ENCODE measurements around the gene CHFR.
A peak's percentile ranks its signal among the peaks of the same experiment; 100 is the strongest.
"Not testable (repeated sequence)": the region's sequence is repeated elsewhere in the genome, so short reads cannot be mapped to it uniquely, and the experiment has no call there.

Gene CHFR

GRCh38 chr12:132838410-132839080, 48.9 kb downstream of the CHFR start:
- DNase-seq = no peak

GRCh38 chr12:132837693-132838409, 49.6 kb downstream of the CHFR start:
- no peak for DNase-seq

DNA sequence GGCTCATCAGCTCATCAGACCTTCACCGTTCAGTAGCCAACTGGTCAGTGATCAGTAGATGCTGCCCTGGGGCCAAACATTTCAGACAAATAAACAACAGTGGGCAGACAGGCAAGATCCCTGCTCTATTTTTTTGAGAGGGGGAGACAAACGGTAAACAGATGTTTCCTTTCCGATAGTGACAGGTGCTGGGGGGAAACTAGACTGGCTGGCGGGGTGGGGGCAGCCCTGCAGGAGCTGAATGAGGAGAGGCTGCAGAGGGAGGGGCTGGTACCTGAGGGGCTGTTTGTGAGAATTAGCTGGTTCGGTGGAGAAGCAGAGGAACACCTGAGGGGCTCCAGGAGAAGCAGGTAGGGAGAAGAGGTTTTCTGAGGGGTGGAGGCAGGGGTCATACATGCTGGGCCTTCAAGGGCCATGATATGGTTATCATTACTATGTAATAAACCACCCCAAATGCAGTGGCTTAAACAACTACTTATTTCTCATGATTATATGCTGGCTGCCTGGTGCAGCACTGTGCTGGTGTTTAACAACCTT, 50.5 kb downstream of the CHFR start:
- DNase-seq = no peak

DNA sequence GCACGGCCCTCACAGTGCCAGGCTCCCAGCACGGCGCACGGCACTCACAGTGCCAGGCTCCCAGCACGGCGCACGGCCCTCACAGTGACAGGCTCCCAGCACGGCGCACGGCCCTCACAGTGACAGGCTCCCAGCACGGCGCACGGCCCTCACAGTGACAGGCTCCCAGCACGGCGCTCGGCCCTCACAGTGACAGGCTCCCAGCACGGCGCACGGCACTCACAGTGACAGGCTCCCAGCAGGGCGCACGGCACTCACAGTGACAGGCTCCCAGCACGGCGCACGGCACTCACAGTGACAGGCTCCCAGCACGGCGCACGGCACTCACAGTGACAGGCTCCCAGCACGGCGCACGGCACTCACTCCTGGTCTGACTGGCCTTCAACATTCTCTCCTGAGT, 51.2 kb downstream of the CHFR start:
- DNase-seq = not testable (repeated sequence)

DNA sequence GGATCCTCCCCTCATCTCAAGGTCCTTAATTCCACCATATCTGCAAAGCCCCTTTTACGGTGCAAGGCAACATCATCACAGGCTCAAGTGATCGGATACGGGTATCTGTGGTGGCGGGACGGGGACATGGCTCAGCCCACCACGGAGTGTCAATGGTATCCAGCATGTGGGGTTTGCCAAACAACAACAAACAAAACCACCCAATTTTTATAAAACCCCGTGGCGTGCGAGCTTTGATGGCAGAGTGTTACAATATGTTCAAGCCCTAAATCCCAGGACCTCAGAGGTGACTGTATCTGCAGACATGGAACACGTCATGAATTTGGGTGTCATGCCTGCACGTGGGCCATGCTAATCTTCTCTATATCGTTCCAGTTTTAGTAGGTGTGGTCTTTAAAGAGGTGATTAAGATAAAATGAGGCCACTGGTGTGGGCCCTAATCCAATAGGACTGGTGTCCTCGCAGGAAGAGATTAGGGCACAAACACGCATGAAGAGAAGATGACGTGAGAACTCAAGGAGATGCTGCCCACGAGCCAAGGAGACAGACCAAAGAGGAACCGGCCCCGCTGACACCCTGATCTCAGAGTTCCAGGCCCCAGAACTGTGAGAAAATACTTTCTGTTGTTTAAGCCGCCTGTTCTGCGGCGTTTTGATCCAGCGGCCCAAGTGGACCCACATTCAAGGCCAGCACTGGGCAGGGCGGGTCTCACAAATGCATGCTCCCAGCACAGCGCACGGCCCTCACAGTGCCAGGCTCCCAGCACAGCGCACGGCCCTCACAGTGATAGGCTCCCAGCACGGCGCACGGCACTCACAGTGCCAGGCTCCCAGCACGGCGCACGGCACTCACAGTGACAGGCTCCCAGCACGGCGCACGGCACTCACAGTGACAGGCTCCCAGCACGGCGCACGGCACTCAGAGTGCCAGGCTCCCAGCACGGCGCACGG, 52.1 kb downstream of the CHFR start:
- no peak for DNase-seq

GRCh38 chr12:132834181-132834711, 53.2 kb downstream of the CHFR start:
- DNase-seq = no peak

DNA sequence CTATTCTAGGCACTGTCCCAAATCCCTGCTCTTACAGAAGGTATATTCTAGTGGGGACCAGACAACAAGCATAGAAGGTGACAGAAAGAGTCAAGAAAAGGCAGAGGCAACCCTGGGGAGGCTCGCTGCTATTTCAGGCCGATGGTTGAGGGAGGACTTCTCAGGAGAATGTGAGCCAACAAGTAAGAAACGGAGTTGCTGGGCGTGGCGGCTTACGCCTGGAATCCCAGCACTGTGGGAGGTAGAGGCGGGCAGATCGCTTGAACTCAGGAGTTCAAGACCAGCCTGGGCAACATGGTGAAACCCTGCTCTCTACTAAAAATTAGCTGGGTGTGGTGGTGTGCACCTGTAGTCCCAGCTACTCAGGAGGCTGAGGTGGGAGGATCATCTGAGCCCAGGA, 54.1 kb downstream of the CHFR start:
- DNase-seq = no peak

DNA sequence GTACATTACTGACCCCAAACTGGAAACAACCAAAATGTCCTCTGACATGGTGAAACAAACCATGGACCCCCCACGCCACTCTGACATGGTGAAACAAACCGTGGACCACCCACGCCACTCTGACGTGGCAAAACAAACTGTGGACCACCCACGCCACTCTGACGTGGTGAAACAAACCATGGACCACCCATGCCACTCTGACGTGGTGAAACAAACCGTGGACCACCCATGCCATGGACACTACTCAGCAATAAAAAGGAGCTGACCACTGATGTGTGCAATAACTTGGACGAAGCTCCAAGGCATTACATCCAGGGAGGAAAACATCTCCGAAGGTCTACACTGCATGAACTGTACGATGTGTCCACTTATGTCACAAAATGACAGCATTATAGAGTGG, 55.6 kb downstream of the CHFR start:
- DNase-seq = no peak

- peak; percentile 94 for DNase-seq
These were observed 58.5 kb downstream of the CHFR start, which contains the start of gene GOLGA3 for GRCh38 chr12:132828706-132829534. Gene GOLGA3, minus strand, starts transcription at chr12:132828869. Its CDS starts 6,741 bp downstream, at chr12:132822128.

DNA sequence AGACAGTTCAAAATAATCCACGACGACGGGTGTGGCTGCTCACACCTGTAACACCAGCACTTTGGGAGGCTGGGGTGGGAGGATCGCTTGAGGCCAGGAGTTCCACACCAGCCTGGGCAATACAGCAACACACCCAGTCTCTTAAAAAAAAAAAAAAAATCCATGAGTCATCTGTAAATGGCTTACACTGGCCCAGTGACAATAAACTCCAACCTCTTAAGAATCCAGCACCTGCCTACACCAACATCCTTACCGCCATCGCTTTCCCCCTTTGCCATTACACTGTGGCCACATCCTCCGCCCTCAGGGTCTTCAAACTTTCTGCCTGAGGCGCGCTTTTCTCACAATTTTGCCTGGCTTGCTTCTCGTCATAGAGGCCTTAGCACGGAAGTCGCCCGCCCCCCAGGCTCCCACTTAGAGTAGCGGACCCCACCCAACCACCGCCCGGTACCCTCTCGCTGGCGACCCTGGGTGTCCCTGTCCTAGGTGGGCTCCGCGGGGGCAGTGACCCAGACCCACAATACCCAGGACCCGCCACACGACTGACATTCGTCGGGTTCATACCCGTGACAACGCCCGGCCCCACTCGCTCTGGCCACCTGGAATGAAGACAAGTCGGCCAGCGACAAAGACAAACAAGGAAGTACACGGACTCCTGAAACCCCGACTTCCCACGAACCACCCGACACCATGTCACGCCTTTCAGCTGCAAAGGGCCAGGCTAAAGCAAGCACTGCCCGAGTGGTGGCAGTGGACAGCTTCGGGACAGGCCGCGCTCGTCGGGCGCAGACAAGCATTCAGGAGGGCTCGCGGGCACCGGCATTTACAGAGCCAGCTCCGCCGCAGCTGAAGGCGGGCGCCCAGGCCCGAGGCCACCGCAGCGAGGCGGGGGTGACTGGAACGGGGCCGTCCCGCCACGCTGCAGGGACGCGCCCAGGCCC, 59.4 kb downstream of the CHFR start:
- DNase-seq = no peak

DNA sequence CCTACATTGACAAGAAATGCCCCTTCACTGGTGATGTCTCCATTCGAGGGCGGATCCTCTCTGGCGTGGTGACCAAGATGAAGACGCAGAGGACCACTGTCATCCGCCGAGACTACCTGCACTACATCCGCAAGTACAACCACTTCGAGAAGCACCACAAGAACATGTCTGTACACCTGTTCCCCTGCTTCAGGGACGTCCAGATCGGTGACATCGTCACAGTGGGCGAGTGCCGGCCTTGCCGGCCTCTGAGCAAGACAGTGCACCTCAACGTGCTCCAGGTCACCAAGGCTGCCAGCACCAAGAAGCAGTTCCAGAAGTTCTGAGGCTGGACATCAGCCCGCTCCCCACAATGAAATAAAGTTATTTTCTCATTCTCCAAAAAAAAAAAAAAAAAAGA, 61.5 kb downstream of the CHFR start:
- no peak for DNase-seq

- DNase-seq = no peak
These were observed 62.3 kb downstream of the CHFR start for GRCh38 chr12:132825089-132825488.

DNA sequence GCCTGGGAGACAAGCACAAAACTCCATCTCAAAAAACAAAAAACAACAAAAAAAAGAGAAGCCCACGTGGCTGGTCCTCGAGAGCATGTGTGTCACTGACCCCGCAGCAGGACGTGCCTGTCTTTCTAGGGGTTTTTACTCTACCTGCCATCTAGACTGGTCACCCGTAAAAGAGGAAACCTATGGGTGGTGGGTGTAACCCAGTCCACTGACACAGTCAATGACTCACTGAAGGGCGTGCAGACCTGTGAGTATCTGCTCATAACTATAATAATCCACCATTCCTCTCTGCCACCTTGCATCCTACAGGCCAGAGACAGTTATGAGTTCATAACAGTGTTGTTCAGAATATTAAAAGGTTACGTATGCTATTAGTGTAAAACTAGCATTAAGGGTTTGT, 63.4 kb downstream of the CHFR start:
- no peak for DNase-seq

- no peak for DNase-seq
These were observed 68.8 kb downstream of the CHFR start for GRCh38 chr12:132818562-132818961.

GRCh38 chr12:132814232-132814631, 73.2 kb downstream of the CHFR start:
- no peak for DNase-seq

DNA sequence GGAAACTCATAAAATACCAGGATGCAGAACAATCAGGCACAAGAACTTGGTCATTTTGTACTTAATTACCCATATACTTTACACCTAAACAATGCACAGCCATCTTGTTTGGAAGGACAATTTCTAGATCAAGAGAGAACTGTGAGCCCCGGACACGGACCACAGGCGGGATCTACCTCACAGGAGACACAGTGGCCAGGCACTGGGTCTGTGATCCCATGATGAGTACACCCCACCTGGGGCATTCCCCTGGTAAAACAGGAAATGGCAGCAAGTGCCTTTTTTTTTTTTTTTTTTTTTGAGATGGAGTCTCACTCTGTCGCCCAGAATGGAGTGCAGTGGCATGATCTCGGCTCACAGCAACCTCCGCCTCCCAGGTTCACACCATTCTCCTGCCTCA, 74.0 kb downstream of the CHFR start:
- no peak for DNase-seq

DNA sequence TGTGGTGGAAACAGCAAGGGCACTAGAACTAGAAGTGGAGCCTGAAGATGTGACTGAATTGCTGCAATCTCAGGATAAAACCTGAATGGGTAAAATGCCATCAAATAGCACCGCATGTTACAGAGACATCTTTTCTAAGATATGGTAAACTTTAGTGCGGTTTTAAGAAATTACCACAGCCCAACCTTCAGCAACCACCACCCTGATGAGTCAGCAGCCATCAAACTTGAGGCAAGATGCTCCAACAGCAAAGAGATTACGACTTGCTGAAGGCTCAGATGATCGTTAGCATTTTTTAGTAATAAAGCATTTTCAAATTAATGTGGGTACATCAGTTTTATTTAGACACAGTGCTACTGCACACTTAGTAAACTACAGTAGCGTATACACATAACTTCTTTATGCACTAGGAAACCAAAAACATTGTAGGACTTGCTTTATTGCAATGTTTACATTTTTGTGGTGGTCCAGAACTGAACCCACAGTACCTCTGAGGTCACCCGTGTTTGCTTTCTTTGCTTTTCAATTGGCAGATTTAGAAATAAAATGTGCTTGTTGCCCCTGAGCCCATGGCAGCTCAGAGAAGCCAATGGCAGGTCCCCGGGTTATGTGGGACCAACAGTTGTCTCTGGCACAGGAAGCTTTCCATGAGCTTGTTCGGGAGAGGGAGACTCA, 74.6 kb downstream of the CHFR start:
- no peak for DNase-seq

DNA sequence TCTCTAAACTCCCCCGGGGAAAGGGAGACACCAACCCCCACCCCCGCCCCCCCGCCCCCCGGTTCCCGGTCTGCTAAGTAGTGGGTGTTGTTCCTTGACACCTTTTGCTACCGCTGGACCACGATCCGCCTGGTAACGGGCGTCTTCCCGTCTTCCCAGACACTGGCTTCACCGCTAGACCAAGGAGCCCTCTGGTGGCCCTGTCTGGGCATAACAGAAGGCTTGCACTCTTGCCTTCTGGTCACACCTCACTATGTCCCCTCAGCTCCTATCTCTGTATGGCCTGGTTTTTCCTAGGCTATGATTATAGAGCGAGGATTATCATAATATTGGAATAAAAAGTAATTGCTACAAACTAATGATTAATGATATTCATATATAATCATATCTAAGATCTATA, 78.0 kb downstream of the CHFR start:
- not testable (repeated sequence) for DNase-seq

DNA sequence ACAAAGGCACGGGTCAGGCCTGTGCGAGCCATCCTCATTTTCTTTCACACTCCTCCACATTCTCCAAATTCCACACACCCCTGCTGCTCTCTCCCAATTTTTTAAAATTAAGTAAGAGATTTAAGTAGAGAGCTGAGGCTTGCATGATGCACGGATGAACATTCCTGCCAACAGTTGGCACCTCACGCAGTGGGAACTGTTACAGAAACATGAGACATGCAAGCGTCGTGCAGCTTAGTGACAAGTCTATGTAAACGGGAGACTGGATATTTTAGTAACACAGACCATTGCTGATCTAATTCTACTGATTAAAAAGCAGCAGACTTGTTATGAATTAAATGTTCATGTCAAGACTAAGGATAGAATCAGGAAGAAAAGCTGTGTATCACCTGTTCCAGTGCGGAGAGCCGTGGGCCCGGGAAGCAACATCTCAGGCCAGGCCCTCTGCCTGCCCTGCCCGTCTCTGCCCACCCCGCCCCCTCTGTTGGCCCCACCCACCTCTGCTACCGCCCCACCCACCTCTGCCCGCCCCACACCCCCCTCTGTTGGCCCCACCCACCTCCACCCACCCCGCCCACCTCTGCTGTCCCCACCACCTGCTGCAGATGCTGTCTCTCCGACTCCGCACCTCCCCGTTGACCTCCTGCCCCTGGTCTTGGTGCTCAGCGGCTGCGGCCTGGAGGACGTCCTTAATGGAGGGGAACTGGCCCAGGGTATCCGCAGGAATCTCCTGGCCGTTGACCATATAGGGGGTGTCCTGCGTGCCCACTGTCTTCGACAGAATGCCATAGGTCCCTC, 79.9 kb downstream of the CHFR start:
- no peak for DNase-seq

Data from activated naive CD4-positive, alpha-beta T cell treated with anti-CD3 and anti-CD28 coated beads, Interleukin-2, amount 50 U/mL, for 16 hours (primary cell).